SW480 (cell line): ENCODE data around the gene PHPT1.
"Not testable (repeated sequence)": the region's sequence is repeated elsewhere in the genome, so short reads cannot be mapped to it uniquely, and the experiment has no call there.

ENCODE experiments used
- DNase-seq: peaks from one replicate; pipeline ENCODE4 v3.0.0-alpha.2; 2016; ENCODE audit warnings: low spot score

Gene PHPT1

GRCh38 chr9:136860529-136860928 lies 11.3 kb downstream of the PHPT1 start:
- DNase-seq = no peak

- DNase-seq = no peak
Measured at GRCh38 chr9:136860933-136861873, 12.0 kb downstream of the PHPT1 start.

DNA sequence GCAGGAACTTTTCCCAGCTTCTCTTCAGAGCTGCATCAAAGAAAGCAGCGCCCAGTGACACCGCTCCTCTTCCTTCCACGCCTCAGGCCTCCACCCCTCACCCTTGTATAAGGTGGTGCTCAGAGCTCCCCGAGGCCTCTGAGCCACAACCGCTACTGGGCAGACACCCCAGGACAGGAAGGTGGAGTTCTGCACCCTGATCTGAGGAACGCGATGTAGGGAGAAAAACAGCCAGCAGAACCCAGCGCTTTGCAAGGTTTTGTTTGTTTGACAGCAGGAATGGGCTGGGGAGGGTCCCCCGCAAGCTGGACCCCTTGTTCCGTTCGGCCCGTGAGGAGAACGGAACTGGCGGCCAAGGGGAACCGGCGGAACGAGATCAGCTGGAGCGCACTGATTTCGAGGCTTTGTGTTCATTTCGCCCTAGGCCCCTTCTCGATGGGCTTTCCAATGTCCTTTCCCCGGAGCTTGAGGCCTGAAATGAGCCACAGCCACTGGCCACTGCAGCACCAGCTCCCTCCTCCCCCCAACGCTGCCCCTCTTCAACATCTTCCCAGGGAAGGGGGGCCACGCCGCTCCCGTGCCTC lies 12.8 kb downstream of the PHPT1 start:
- DNase-seq = no peak

- DNase-seq = no peak
Measured at GRCh38 chr9:136862849-136863622, 13.8 kb downstream of the PHPT1 start.

GRCh38 chr9:136863623-136864273 lies 14.5 kb downstream of the PHPT1 start:
- no peak for DNase-seq

DNA sequence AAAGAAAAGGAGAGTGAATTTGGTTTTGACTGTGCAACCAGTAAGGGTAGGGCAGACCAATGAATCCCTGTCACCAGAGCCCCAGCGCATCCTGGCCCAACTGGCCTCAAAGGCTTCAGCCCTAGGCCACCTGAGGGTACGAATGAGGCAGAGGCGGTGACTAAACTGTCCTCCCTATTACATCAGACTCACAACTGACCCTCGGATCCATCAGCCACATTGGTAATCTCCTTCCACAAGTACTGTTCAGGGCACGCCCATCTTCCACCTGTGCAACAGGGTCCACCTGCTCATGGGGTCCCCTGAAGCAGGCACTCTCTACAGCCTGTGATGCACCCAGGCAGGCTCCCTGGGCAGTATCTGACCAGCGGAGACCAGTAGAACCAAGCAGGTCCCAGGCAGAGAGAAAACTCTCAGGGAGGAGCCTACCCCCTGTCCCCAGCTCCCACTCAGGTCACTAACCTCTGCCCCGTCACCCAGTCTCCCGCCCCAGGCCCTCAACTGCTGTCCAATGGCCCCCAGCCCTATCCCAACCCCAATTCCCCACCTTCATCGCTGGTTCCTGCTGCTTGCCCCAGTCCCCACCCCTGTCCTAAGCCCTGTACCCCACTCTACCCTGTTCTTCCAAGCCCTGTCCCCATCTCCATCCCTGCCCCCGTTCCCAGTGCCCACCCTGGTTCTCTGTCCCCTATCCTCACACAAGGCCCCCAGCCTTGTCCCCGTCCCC lies 16.0 kb downstream of the PHPT1 start:
- DNase-seq = no peak

- no peak for DNase-seq
Measured at GRCh38 chr9:136865768-136866103, 16.5 kb downstream of the PHPT1 start.

- DNase-seq = not testable (repeated sequence)
Measured at GRCh38 chr9:136866898-136867421, 17.8 kb downstream of the PHPT1 start.

DNA sequence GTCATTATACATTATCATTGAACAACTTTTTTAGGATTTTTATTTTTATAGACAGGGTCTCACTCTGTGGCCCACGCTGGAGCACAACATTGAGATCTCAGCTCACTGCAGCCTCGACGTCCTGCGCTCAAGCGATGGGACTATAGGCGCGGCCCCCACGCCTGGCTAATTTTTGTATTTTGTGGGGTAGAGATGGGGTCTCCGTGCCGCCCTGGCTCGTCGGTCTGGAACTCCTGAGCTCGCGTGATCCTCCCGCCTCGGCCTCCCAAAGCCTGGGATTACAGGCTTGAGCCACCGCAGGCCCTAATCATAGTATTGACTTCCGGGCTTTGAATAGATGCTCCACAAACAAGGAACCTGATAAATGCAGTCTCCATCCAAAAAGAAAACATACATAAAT lies 18.3 kb downstream of the PHPT1 start:
- no peak for DNase-seq

DNA sequence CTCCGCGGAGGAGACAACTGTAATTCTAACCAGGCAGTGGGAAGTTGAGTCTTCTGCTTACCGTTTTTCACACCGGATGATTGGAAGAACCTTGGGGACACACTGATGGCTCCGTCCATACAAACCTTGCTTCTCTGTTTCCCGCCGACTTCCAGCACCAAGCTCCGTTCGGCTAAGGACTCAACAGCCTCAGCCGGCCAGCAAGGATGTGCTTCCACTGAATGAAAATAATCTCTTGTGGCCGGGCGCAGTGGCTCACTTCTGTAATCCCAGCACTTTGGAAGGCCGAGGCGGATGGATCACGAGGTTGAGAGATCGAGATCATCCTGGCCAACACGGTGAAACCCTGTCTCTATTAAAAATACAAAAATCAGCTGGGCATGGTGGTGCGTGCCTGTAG lies 18.7 kb downstream of the PHPT1 start:
- DNase-seq = no peak

DNA sequence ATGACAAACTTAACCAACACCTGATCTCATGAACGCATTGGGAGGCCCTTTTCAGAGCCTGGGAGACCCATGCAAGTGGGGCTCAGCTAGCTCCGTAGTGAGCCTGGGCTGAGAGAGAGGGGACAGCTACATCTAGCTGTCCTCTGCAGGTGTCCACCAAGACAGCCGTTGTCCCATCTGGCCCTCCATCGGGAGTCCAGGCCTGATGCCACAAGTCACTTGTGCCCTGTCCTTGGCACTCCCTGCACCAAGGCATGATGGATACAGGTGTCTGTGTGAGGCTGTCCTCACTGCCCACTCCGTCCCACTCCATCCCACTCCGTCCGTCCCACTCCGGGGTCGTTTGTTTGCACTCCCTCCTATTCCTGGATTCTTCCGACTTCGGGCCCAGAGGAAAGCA lies 19.4 kb downstream of the PHPT1 start:
- DNase-seq = no peak

DNA sequence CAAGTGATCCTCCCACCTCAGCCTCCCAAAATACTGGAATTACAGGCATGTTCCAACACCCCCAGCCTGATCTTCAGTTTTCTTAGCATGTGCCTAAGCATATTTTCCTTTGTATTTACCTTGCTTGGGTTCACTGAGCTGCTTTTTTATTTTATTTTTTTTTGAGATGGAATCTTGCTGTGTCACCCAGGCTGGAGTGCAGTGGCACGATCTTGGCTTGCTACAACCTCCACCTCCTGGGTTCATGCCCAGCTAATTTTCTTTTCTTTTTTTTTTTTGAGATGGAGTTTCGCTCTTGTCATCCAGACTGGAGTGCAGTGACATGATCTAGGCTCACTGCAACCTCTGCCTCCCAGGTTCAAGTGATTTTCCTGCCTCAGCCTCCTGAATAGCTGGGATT lies 20.4 kb downstream of the PHPT1 start:
- not testable (repeated sequence) for DNase-seq

- DNase-seq = no peak
Measured at GRCh38 chr9:136875155-136875554, 25.9 kb downstream of the PHPT1 start.

DNA sequence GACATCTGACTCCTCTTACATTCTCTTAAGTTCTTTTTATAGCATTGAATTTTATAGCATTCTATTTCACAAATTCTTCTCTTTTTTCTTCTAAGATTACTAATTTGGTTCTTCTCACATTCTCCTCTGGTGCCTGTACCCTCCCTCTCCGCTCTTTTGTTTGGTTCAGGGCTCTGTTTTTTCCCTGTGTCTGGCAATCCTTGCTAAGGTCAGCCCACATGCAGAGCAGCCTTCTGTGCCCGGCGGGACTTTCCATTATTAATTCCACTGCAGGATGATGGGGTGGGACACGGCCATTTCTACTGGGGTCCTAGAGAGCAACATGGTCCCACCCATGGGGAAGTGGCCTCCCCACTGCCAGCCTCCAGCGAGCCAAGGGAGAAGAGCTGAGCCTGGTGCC lies 27.3 kb downstream of the PHPT1 start:
- no peak for DNase-seq

DNA sequence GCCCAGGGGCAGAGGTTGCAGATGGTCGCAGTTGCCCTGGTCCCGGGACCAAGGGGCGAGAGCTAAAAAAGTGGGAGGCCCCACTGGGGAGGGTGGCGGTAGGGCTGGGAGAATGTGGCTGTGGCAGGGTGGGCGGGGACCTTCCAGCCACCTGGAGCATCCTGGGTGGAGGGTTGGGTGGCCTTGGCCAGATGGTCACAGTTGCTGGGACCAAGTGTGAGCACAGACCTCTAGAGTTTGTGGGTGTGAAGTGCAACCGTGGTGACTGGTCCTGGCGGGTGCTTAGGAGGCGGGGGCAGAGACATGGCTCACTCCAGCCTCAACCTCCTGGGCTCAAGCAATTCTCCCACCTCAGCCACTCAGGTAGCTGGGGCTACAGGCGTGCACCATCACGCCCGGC lies 31.4 kb downstream of the PHPT1 start:
- DNase-seq = no peak

DNA sequence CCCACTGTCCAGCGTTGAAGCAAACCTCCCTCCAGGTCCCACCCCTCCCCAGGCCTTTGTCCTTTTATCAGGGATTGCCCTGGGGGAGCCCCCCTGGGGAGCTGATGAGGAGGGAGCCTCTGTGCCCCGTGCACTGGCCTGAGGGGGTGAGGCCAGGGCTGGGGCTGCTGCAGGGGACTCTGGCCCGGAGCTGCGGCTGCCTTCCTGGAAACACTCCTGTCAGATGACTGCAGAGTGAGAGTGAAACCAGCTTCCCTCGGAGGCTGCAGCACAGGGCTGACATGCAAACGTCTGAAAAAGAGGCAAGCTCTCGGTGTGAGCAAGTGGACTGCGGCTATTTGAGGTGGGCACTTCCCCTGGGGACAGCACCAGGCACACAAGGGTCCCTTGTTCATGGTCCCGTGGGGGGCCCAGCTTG lies 32.5 kb downstream of the PHPT1 start:
- DNase-seq = no peak

DNA sequence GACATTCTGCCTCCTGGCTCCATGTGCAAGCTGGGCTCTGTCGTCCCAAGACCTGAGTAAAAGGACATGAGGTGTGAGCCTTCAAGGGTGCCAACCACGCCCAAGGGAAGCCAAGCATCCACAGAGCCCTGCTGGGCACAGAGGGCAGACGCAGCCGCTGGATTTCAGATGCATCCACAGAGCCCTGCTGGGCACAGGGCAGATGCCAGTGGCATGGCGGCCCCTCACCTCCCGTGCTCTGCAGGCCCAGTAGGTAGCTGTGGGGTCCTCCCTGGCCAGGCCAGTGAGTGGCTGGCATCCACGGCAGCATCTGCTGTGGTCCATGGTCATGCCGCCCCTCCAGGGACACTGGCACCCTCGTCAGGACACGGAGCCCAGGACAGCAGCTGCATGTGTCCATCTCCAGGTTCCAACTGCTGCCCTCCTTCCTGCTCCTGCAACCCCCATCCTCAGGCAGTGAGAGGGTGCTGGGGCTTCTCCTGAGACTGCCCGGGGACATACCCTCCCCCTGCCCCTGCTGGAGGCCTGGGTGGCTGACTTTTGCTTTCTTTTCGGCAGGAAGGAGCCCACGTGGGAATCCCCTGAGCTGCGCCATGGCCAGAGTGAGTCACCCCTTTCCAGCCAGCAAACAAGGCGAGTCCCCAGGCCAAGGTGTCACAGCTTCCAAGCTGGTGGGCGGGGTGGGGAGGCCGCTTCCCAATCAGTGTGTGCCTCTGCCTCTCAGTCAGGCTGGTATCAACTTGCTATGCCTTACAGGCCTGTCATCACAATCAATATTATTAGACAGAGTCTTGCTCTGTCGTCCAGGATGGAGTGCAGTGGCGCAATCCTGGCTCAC lies 33.1 kb downstream of the PHPT1 start:
- peak; percentile 86 for DNase-seq

- DNase-seq = not testable (repeated sequence)
Measured at GRCh38 chr9:136882947-136883283, 33.7 kb downstream of the PHPT1 start.

GRCh38 chr9:136883670-136884069 lies 34.5 kb downstream of the PHPT1 start:
- not testable (repeated sequence) for DNase-seq

- peak; percentile 97 for DNase-seq
Measured at GRCh38 chr9:136885950-136886578, 36.9 kb downstream of the PHPT1 start, which contains the start of gene TRAF2. Gene TRAF2, plus strand, starts transcription at chr9:136886516. Its CDS starts 12,225 bp downstream, at chr9:136898741.
